SK-N-SH treated with all-trans-retinoic acid at 6 μM for 48 hours (cell line): ENCODE data around the gene MRGPRG.

ENCODE experiments used
- ATAC-seq: fragments of 200-7000 bp; cut with Tn5 transposase; 3 replicates; pipeline ENCODE4 v1.9.1; 2020; ENCODE audit warnings: mild to moderate bottlenecking, moderate library complexity
- ARNTL ChIP-seq: fragments of 450-650 bp; formaldehyde crosslinking; IDR thresholded peaks from 2 replicates; pipeline ENCODE4 v1.5.0; 2020; ENCODE audit warnings: low read depth, mild to moderate bottlenecking, moderate library complexity, borderline replicate concordance
- BACH2 ChIP-seq: fragments of 250-450 bp; sonication (Bioruptor Pico); IDR thresholded peaks from 2 replicates; pipeline ENCODE4 v1.9.0; 2021; ENCODE audit warnings: mild to moderate bottlenecking, borderline replicate concordance
- CREB5 ChIP-seq: fragments of 250-450 bp; sonication (Bioruptor Pico); IDR thresholded peaks from 2 replicates; pipeline ENCODE4 v1.5.1; 2020; ENCODE audit warnings: low read depth, mild to moderate bottlenecking, moderate library complexity
- CSDC2 ChIP-seq: fragments of 250-450 bp; sonication (Bioruptor Pico); IDR thresholded peaks from 2 replicates; pipeline ENCODE4 v1.5.0; 2020; ENCODE audit warnings: mild to moderate bottlenecking, moderate library complexity
- CSRNP3 ChIP-seq: fragments of 250-450 bp; sonication (Bioruptor Pico); IDR thresholded peaks from 2 replicates; pipeline ENCODE4 v1.5.1; 2021; ENCODE audit warnings: mild to moderate bottlenecking, moderate library complexity
- ESRRG ChIP-seq: fragments of 250-450 bp; sonication (Bioruptor Pico); IDR thresholded peaks from 2 replicates; pipeline ENCODE4 v1.6.1; 2021; ENCODE audit warnings: mild to moderate bottlenecking
- GLIS3 ChIP-seq: fragments of 250-450 bp; sonication (Bioruptor Pico); IDR thresholded peaks from 2 replicates; pipeline ENCODE4 v1.5.0; 2020; ENCODE audit warnings: mild to moderate bottlenecking, moderate library complexity
- OSR1 ChIP-seq: fragments of 250-450 bp; sonication (Bioruptor Pico); IDR thresholded peaks from 2 replicates; pipeline ENCODE4 v1.8.0; 2022; ENCODE audit warnings: moderate library complexity, mild to moderate bottlenecking, inconsistent platforms
- PATZ1 ChIP-seq: fragments of 250-450 bp; sonication (Bioruptor Pico); IDR thresholded peaks from 2 replicates; pipeline ENCODE4 v1.8.0; 2020; ENCODE audit warnings: mild to moderate bottlenecking, moderate library complexity, borderline replicate concordance
- POU6F1 ChIP-seq: fragments of 250-450 bp; sonication (Bioruptor Pico); IDR thresholded peaks from 2 replicates; pipeline ENCODE4 v1.8.0; 2021; ENCODE audit warnings: low read depth, mild to moderate bottlenecking, moderate library complexity, borderline replicate concordance
- RARB ChIP-seq: fragments of 250-450 bp; sonication (Bioruptor Pico); IDR thresholded peaks from 2 replicates; pipeline ENCODE4 v1.8.0; 2021; ENCODE audit warnings: mild to moderate bottlenecking, moderate library complexity
- TCF4 ChIP-seq: fragments of 250-450 bp; sonication (Bioruptor Pico); IDR thresholded peaks from 2 replicates; pipeline ENCODE4 v1.8.0; 2021; ENCODE audit warnings: mild to moderate bottlenecking, moderate library complexity, borderline replicate concordance
- TOX ChIP-seq: fragments of 250-450 bp; sonication (Bioruptor Pico); IDR thresholded peaks from 2 replicates; pipeline ENCODE4 v1.8.0; 2021; ENCODE audit warnings: mild to moderate bottlenecking, moderate library complexity, borderline replicate concordance
- TSHZ2 ChIP-seq: fragments of 250-450 bp; sonication (Bioruptor Pico); IDR thresholded peaks from 2 replicates; pipeline ENCODE4 v1.5.0; 2020; ENCODE audit warnings: mild to moderate bottlenecking, moderate library complexity
- ZFP3 ChIP-seq: fragments of 250-450 bp; sonication (Bioruptor Pico); IDR thresholded peaks from 2 replicates; pipeline ENCODE4 v1.5.0; 2020; ENCODE audit warnings: mild to moderate bottlenecking, moderate library complexity
- ZNF565 ChIP-seq: fragments of 450-650 bp; formaldehyde crosslinking; conservative IDR thresholded peaks from 2 replicates; pipeline ENCODE4 v1.5.0; 2020; ENCODE audit warnings: low read depth, mild to moderate bottlenecking, moderate library complexity
- ZNF8 ChIP-seq: fragments of 450-650 bp; formaldehyde crosslinking; IDR thresholded peaks from 2 replicates; pipeline ENCODE4 v1.5.0; 2020; ENCODE audit warnings: mild to moderate bottlenecking, moderate library complexity

The MRGPRG gene

DNA sequence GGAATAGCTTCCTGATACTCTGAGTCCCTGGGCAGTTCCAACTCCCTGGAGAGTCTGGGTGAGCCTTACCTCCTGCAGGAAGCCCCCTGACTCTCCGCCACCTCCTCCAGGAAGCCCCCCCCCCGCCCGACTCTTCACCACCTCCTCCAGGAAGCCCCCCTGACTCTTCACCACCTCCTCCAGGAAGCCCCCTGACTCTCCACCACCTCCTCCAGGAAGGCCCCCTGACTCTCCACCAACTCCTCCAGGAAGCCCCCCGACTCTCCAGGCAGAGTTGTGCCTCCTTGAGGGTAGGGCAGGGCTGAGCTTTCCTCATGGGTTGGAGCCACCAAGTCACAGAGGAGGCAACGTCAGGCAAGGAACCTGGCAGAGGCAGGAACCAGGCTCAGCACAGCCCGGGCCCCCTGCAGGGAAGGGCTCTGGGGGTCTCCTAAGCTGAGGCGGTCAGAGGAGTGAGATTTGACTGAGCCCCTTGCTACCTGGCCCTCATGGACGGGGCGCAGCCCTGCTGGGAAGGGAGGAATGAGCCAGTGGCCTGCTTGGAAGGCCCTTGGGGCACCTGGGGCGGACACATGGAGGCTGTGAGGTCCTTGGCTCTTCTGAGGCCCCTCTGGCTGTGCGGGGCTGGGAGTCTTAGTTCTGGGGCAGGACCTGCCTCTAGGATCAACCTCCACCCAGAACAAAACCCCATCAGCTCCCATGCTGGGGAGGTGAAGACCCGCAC is 18.1 kb downstream of the MRGPRG start (continued):
- TF ChIP-seq CSRNP3 (no peak), TCF4 (CRISPR knock-in tag) (no peak), ZNF565 (CRISPR knock-in tag) (no peak), CREB5 (CRISPR knock-in tag) (no peak), ARNTL (no peak), GLIS3 (CRISPR knock-in tag) (no peak), CSDC2 (CRISPR knock-in tag) (no peak), RARB (CRISPR knock-in tag) (no peak)

DNA sequence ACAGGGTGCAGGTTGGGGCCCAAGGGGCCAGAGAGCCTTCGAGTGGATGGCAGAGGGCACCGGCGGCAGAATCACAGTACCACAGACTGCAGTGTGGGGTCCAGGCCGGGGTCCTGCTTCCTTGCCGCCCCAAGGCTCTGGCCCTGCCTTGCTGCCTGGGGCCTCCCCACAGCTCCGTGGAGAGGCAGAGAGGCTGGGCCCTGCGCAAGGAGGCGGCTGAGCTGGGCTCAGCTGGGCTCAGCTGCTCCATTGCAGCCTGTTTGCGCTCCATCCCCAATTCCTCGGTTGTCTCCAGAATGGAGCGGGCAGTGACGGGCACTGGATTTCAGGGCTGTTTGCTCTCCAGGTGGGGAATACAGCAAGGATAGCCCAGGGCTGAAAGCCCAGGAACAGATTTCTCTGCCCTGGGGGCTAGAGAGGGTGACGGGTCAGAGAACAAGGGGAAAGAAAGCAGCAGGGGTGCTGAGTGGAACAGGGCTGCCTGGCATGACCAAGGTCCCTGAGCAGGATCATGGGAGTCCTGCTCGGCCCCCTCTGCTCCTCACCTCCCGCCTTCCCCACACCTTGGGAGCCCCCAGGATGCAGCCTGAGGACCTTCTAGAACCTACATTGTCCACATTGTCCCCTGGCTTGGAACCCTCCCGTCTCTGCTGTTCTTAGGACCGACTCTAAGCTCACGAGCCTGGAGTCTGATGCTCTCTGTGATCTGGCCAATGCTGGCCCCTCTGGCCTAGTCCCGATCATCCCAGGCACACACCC is 18.9 kb downstream of the MRGPRG start:
- ATAC-seq, result no peak
- TF ChIP-seq ZFP3 (CRISPR knock-in tag) (no peak), ARNTL (no peak), RARB (CRISPR knock-in tag) (no peak), CREB5 (CRISPR knock-in tag) (no peak), GLIS3 (CRISPR knock-in tag) (no peak), POU6F1 (CRISPR knock-in tag) (no peak), PATZ1 (no peak)
- TF ChIP-seq, all 23 proteins: peak for 0

- ATAC-seq, result no peak
- TF ChIP-seq TOX (CRISPR knock-in tag), result no peak
- no peak for TF ChIP-seq BACH2 (CRISPR knock-in tag)
- TF ChIP-seq PATZ1, result no peak
- no peak for TF ChIP-seq GLIS3 (CRISPR knock-in tag)
- TF ChIP-seq TSHZ2 (CRISPR knock-in tag), result no peak
- TF ChIP-seq OSR1 (CRISPR knock-in tag), result no peak
- TF ChIP-seq RARB (CRISPR knock-in tag), result no peak
- no peak for TF ChIP-seq ESRRG (CRISPR knock-in tag)
- TF ChIP-seq POU6F1 (CRISPR knock-in tag), result no peak
- TF ChIP-seq ZNF8, result no peak
These were observed 19.8 kb downstream of the MRGPRG start for GRCh38 chr11:3198815-3199214.
